Femur (tissue), 1 donor: ENCODE data around the gene TMEM92.
"Not testable (repeated sequence)": the region's sequence is repeated elsewhere in the genome, so short reads cannot be mapped to it uniquely, and the experiment has no call there.

Source experiments
- DNase-seq: peaks from one replicate; pipeline ENCODE4 v3.0.0-alpha.2; 2017

The TMEM92 gene

GRCh38 chr17:50301891-50302584 lies 27.8 kb downstream of the TMEM92 start:
- no peak for DNase-seq

- no peak for DNase-seq
These were observed 28.8 kb downstream of the TMEM92 start for GRCh38 chr17:50303051-50303450.

GRCh38 chr17:50303596-50303995 lies 29.3 kb downstream of the TMEM92 start:
- DNase-seq = no peak

- no peak for DNase-seq
These were observed 30.6 kb downstream of the TMEM92 start for GRCh38 chr17:50304781-50305404.

GRCh38 chr17:50307654-50308053 lies 33.4 kb downstream of the TMEM92 start:
- no peak for DNase-seq

GRCh38 chr17:50308666-50309065 lies 34.4 kb downstream of the TMEM92 start:
- DNase-seq = no peak

- no peak for DNase-seq
These were observed 36.3 kb downstream of the TMEM92 start for GRCh38 chr17:50310455-50311111.

- DNase-seq = no peak
These were observed 36.8 kb downstream of the TMEM92 start for GRCh38 chr17:50311112-50311460.

- DNase-seq = no peak
These were observed 37.2 kb downstream of the TMEM92 start for GRCh38 chr17:50311483-50311882.

GRCh38 chr17:50312308-50312707 lies 38.0 kb downstream of the TMEM92 start:
- DNase-seq = no peak

- DNase-seq = no peak
These were observed 40.3 kb downstream of the TMEM92 start for GRCh38 chr17:50314456-50315011.

- no peak for DNase-seq
These were observed 41.8 kb downstream of the TMEM92 start for GRCh38 chr17:50316016-50316587.

- DNase-seq = not testable (repeated sequence)
These were observed 42.4 kb downstream of the TMEM92 start for GRCh38 chr17:50316660-50317059.

GRCh38 chr17:50317121-50317520 lies 42.9 kb downstream of the TMEM92 start:
- DNase-seq = no peak

- DNase-seq = no peak
These were observed 44.4 kb downstream of the TMEM92 start for GRCh38 chr17:50318501-50319285.

- DNase-seq = no peak
These were observed 45.2 kb downstream of the TMEM92 start for GRCh38 chr17:50319306-50320004.

GRCh38 chr17:50322271-50322670 lies 48.0 kb downstream of the TMEM92 start:
- DNase-seq = no peak

GRCh38 chr17:50323060-50323459 lies 48.8 kb downstream of the TMEM92 start:
- no peak for DNase-seq

GRCh38 chr17:50325906-50326305 lies 51.6 kb downstream of the TMEM92 start:
- no peak for DNase-seq

GRCh38 chr17:50326831-50327364 lies 52.6 kb downstream of the TMEM92 start:
- DNase-seq = no peak
